ENCODE results near the gene PPP6R1. TPM values are rescaled to one million over a fixed set of nuclear protein-coding genes. Genes with fewer than 3 reads are reported as not detected.

PPP6R1 gene
- total RNA-seq, 2 donors from 2014 or later = 49.5 to 112 TPM

DNA sequence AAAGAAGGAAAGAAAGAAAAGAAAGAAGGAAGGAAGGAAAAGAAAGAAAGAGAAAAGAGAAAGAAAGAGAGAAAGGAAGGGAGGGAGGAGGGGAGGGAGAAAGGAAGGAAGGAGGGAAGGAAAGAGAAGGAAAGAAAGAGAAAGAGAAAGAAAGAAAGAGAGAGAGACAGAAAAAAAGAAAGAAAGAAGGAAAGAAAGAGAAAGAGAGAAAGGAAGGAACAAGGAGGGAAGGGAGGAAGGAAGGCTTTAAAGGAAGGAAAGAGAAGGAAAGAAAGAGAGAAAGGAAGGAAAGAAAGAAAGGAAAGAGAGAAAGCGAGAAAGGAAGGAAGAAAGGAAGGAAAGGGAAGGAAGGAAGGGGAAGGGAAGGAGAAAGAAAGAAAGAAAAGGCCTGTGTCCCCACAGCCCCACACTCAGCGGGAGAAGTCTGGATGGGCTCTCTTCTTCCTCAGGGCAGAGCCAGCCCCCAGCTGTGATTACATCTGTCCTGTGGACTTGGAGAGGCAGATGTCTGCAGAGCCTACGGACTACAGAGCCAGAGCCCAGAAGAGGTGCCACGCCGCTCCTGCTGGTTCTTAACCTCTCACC lies 59.1 kb downstream of the PPP6R1 start:
- no peak overlapping the region for H3K27ac ChIP-seq
- DNase-seq (ENCODE audit: low spot score) = no peak
- no peaks in the 10 kb centered on the region for H3K27me3 ChIP-seq (replicated peaks; ENCODE audit: insufficient read depth)
- H3K9me3 ChIP-seq = no peaks in the 10 kb centered on the region
- TF ChIP-seq POLR2AphosphoS5 (IDR thresholded peaks at IDR 0.05) (no peak), POLR2A (IDR thresholded peaks at IDR 0.05) (no peak)
- TF ChIP-seq, protein P1, sequence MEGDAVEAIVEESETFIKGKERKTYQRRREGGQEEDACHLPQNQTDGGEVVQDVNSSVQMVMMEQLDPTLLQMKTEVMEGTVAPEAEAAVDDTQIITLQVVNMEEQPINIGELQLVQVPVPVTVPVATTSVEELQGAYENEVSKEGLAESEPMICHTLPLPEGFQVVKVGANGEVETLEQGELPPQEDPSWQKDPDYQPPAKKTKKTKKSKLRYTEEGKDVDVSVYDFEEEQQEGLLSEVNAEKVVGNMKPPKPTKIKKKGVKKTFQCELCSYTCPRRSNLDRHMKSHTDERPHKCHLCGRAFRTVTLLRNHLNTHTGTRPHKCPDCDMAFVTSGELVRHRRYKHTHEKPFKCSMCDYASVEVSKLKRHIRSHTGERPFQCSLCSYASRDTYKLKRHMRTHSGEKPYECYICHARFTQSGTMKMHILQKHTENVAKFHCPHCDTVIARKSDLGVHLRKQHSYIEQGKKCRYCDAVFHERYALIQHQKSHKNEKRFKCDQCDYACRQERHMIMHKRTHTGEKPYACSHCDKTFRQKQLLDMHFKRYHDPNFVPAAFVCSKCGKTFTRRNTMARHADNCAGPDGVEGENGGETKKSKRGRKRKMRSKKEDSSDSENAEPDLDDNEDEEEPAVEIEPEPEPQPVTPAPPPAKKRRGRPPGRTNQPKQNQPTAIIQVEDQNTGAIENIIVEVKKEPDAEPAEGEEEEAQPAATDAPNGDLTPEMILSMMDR (IDR thresholded peaks at IDR 0.05) = no peak
- 68% methylated on average over 5 of the region's 5 CpGs for WGBS
- intact Hi-C loops (cut with DNase I) = no loop called here
- H3K4me1 ChIP-seq (replicated peaks) = no peaks in the 10 kb centered on the region
- no peak overlapping the region for H3K4me3 ChIP-seq
- no peaks in the 10 kb centered on the region for H3K36me3 ChIP-seq

DNA sequence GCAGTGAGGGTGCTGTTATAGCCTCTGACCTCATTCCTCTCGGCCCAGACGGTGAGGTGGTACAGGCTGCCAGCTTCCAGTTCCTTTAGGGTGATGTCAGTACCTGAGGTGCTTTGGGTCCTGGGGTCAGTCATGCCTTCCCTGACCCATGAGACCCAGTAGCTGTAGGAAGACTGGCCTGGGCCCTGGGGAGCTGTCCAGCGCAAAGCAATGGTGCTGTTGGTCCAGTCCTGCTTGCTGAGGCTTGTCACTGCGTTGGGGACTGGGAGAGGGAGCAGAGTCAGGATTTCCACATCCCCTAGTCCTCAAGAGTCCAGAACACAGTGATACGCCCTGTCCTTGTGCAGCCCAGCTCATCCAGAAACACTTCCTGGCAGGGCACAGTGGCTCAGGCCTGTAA lies 60.2 kb downstream of the PPP6R1 start:
- no peak overlapping the region for H3K27ac ChIP-seq
- no peaks in the 10 kb centered on the region for H3K27me3 ChIP-seq (replicated peaks; ENCODE audit: insufficient read depth)
- no peaks in the 10 kb centered on the region for H3K36me3 ChIP-seq
- DNase-seq (ENCODE audit: low spot score) = no peak
- TF ChIP-seq POLR2A (IDR thresholded peaks at IDR 0.05) (no peak), POLR2AphosphoS5 (IDR thresholded peaks at IDR 0.05) (no peak)
- TF ChIP-seq, protein P1 (IDR thresholded peaks at IDR 0.05) = no peak
- H3K9me3 ChIP-seq = no peaks in the 10 kb centered on the region
- 43% methylated on average over 5 of the region's 5 CpGs for WGBS
- no peaks in the 10 kb centered on the region for H3K4me1 ChIP-seq (replicated peaks)
- intact Hi-C loops (cut with DNase I) = no loop called here
- H3K4me3 ChIP-seq = no peak overlapping the region

DNA sequence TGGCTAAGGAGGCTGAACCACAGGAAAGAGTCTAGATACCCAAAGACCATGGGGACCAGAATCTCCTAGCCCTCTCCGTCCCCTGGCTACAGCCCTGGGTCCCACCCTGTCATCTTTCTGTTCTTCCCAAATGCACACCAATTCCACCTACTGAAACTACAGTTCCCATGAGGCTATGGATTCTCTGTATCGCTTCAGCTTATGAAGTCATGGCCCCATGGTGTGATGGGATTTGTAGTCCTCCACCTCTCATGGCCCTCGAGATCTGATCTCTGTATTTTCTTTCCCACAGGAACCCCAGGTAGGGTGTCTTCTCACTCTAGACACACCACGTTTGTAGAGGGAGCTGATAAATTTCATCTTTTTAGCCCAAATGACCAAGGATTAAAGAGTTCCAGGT lies 61.3 kb downstream of the PPP6R1 start:
- no peak overlapping the region for H3K4me3 ChIP-seq
- H3K4me1 ChIP-seq (replicated peaks) = no peaks in the 10 kb centered on the region
- TF ChIP-seq, protein P1 (IDR thresholded peaks at IDR 0.05) = no peak
- TF ChIP-seq POLR2AphosphoS5 (IDR thresholded peaks at IDR 0.05) (no peak), POLR2A (IDR thresholded peaks at IDR 0.05) (no peak)
- H3K27ac ChIP-seq = no peak overlapping the region
- DNase-seq (ENCODE audit: low spot score) = no peak
- intact Hi-C loops (cut with DNase I) = no loop called here
- 54% methylated on average over 4 of the region's 4 CpGs for WGBS
- no peaks in the 10 kb centered on the region for H3K9me3 ChIP-seq
- H3K36me3 ChIP-seq = no peaks in the 10 kb centered on the region
- no peaks in the 10 kb centered on the region for H3K27me3 ChIP-seq (replicated peaks; ENCODE audit: insufficient read depth)

DNA sequence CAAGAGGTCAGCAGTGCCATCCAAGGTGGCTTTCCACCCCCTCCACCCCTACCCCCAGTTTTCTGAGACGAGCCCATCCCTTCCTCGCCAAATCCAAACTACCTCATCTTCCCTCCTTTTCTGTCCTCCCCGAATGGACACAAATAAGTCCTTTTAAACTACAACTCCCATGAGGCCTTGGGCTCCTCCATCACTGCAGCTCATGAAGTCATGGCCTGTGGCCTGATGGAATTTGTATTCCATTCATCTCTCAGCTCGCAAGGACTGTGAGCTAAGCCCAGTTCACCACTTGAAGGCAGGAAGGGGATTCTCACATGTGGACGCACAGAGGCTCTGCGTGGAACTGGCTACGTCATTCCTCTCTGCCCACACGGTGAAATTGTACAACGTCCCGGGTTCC lies 62.0 kb downstream of the PPP6R1 start:
- Histone ChIP-seq H3K4me1 (replicated peaks) (no peaks in the 10 kb centered on the region), H3K27me3 (replicated peaks; ENCODE audit: insufficient read depth) (no peaks in the 10 kb centered on the region), H3K27ac (no peak overlapping the region), H3K4me3 (no peak overlapping the region), H3K9me3 (no peaks in the 10 kb centered on the region), H3K36me3 (no peaks in the 10 kb centered on the region)
- no peak for DNase-seq (ENCODE audit: low spot score)
- WGBS = 88% methylated on average over 10 of the region's 10 CpGs
- no peak for TF ChIP-seq POLR2A (IDR thresholded peaks at IDR 0.05)
- TF ChIP-seq, protein P1 (IDR thresholded peaks at IDR 0.05) = no peak
- TF ChIP-seq POLR2AphosphoS5 (IDR thresholded peaks at IDR 0.05) = no peak
- intact Hi-C loops (cut with DNase I) = no loop called here

DNA sequence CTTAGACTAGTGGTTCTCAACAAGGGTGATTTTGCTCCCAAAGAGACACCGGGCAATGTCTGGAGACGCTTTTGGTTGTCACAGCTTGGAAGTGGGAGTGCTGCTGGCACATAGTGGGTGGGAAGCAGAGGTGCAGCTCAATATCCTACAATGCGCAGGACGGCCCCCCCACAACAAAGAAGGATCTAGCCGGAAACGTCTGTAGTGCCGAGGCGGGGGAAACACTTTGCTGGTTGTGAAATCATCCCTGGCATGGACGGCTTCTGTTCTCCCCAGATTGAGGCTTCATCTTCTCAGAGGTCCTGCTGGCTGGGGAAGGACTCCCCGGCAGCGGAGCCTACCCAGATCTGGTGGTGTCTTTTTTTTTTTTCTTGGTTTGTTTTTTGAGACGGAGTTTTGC lies 65.3 kb downstream of the PPP6R1 start:
- no peak for DNase-seq (ENCODE audit: low spot score)
- intact Hi-C loops (cut with DNase I) = no loop called here
- 79% methylated on average over 12 of the region's 12 CpGs for WGBS
- no peaks in the 10 kb centered on the region for H3K4me1 ChIP-seq (replicated peaks)
- H3K4me3 ChIP-seq = no peak overlapping the region
- TF ChIP-seq POLR2AphosphoS5 (IDR thresholded peaks at IDR 0.05) (no peak), POLR2A (IDR thresholded peaks at IDR 0.05) (no peak)
- TF ChIP-seq, protein P1 (IDR thresholded peaks at IDR 0.05) = no peak
- no peaks in the 10 kb centered on the region for H3K36me3 ChIP-seq
- no peaks in the 10 kb centered on the region for H3K27me3 ChIP-seq (replicated peaks; ENCODE audit: insufficient read depth)
- no peaks in the 10 kb centered on the region for H3K9me3 ChIP-seq
- no peak overlapping the region for H3K27ac ChIP-seq
